Esophagus muscularis mucosa (tissue), 4 donors: ENCODE data around the gene CCDC170.

Experiments
- CTCF ChIP-seq, 3 experiments: fragments of 200-600 bp in 2 of 3; fragments of 450-650 bp in 1 of 3; sonication (generic) in 2 of 3; IDR thresholded peaks; one replicate each; pipeline ENCODE4 v1.5.1; 2017 to 2019; ENCODE audit warnings: antibody characterized with exemption in 3 of 3, mild to moderate bottlenecking in 2 of 3, moderate library complexity in 1 of 3
- EP300 ChIP-seq: sonication (generic); formaldehyde crosslinking; IDR thresholded peaks from one replicate; pipeline ENCODE4 v1.6.1; 2017; ENCODE audit warnings: antibody characterized with exemption
- POLR2A ChIP-seq: fragments of 450-650 bp; IDR thresholded peaks from one replicate; pipeline ENCODE4 v1.6.1; 2017; ENCODE audit warnings: antibody characterized with exemption, moderate library complexity, mild to moderate bottlenecking, low read depth
- POLR2AphosphoS5 ChIP-seq, 2 donors: sonication (generic); formaldehyde crosslinking; IDR thresholded peaks; one replicate each; pipeline ENCODE4 v1.6.1; 2017; ENCODE audit warnings: antibody characterized with exemption in 2 of 2

- TF ChIP-seq CTCF (IDR thresholded peaks at IDR 0.05) = no peak
- TF ChIP-seq EP300 = no peak
- TF ChIP-seq POLR2A = no peak
- TF ChIP-seq POLR2AphosphoS5 (IDR thresholded peaks at IDR 0.05) = no peak
These were observed 12.0 kb upstream of the CCDC170 start for GRCh38 chr6:151481786-151482185.
